Activated naive CD8-positive, alpha-beta T cell treated with anti-CD3 and anti-CD28 coated beads, Interleukin-2, amount 50 U/mL, for 24 hours (primary cell): ENCODE measurements around the gene MMP19.
"Not testable (repeated sequence)": the region's sequence is repeated elsewhere in the genome, so short reads cannot be mapped to it uniquely, and the experiment has no call there.

ENCODE experiments used
- ATAC-seq: fragments of 150-1000 bp; cut with Tn5 transposase; one replicate; pipeline ENCODE4 v1.10.0; 2021
- DNase-seq: peaks from one replicate; pipeline ENCODE4 v3.0.0; 2021
- H3K27ac Mint-ChIP-seq: one replicate; pipeline ENCODE4 v1.8.0; 2021; ENCODE audit warnings: mild to moderate bottlenecking, mixed read lengths
- H3K27me3 Mint-ChIP-seq: one replicate; pipeline ENCODE4 v1.8.0; 2021; ENCODE audit warnings: mixed read lengths
- H3K36me3 Mint-ChIP-seq: one replicate; pipeline ENCODE4 v1.8.0; 2021; ENCODE audit warnings: low read depth, mixed read lengths
- H3K4me1 Mint-ChIP-seq: one replicate; pipeline ENCODE4 v1.8.0; 2021; ENCODE audit warnings: mixed read lengths
- H3K4me3 Mint-ChIP-seq: one replicate; pipeline ENCODE4 v1.8.0; 2021; ENCODE audit warnings: mild to moderate bottlenecking, moderate library complexity, mixed read lengths
- H3K9me3 Mint-ChIP-seq: one replicate; pipeline ENCODE4 v1.8.0; 2021; ENCODE audit warnings: mixed read lengths

MMP19 gene

GRCh38 chr12:55850401-55850800 lies 7.7 kb upstream of the MMP19 start:
- H3K4me1 Mint-ChIP-seq: peaks cover 20% of the 10 kb centered on the region

GRCh38 chr12:55849616-55850343 lies 7.0 kb upstream of the MMP19 start:
- no peaks in the 10 kb centered on the region for H3K36me3 Mint-ChIP-seq
- H3K4me3 Mint-ChIP-seq: no peak overlapping the region
- no peak overlapping the region for H3K27ac Mint-ChIP-seq
- H3K4me1 Mint-ChIP-seq: peaks cover 20% of the 10 kb centered on the region
- DNase-seq (no peak), ATAC-seq (no peak)
- H3K27me3 Mint-ChIP-seq: no peaks in the 10 kb centered on the region
- no peaks in the 10 kb centered on the region for H3K9me3 Mint-ChIP-seq

More at GRCh38 chr12:55850401-55850800, 7.7 kb upstream of the MMP19 start:
- Mint-ChIP-seq H3K4me3 (no peak overlapping the region), H3K27me3 (no peaks in the 10 kb centered on the region), H3K9me3 (no peaks in the 10 kb centered on the region), H3K36me3 (no peaks in the 10 kb centered on the region), H3K27ac (no peak overlapping the region)
- no peak for ATAC-seq
- no peak for DNase-seq

- DNase-seq: peak; percentile 45
- Mint-ChIP-seq H3K36me3 (no peaks in the 10 kb centered on the region), H3K4me3 (peak overlapping the region; percentile 34), H3K27ac (peak overlapping the region; percentile 89), H3K9me3 (no peaks in the 10 kb centered on the region), H3K27me3 (no peaks in the 10 kb centered on the region), H3K4me1 (peaks cover 20% of the 10 kb centered on the region)
- ATAC-seq: peak; percentile 75
These were observed 5.0 kb upstream of the MMP19 start for GRCh38 chr12:55847603-55848291.

- Mint-ChIP-seq H3K27ac (peak overlapping the region; percentile 89), H3K27me3 (no peaks in the 10 kb centered on the region), H3K36me3 (no peaks in the 10 kb centered on the region), H3K9me3 (no peaks in the 10 kb centered on the region), H3K4me1 (peaks cover 20% of the 10 kb centered on the region), H3K4me3 (peak overlapping the region; percentile 16)
- ATAC-seq (peak; percentile 86), DNase-seq (peak; percentile 57)
These were observed 4.3 kb upstream of the MMP19 start for GRCh38 chr12:55847033-55847432.

- H3K4me3 Mint-ChIP-seq: no peak overlapping the region
- H3K4me1 Mint-ChIP-seq: peaks cover 20% of the 10 kb centered on the region
- no peak overlapping the region for H3K27ac Mint-ChIP-seq
- DNase-seq (no peak), ATAC-seq (no peak)
- no peaks in the 10 kb centered on the region for H3K27me3 Mint-ChIP-seq
- no peaks in the 10 kb centered on the region for H3K36me3 Mint-ChIP-seq
- H3K9me3 Mint-ChIP-seq: no peaks in the 10 kb centered on the region
These were observed 3.2 kb upstream of the MMP19 start for GRCh38 chr12:55845785-55846496.

- DNase-seq (no peak), ATAC-seq (no peak)
- peaks cover 20% of the 10 kb centered on the region for H3K4me1 Mint-ChIP-seq
These were observed 2.6 kb upstream of the MMP19 start for GRCh38 chr12:55845361-55845760.

GRCh38 chr12:55844961-55845360 lies 2.2 kb upstream of the MMP19 start:
- Mint-ChIP-seq H3K9me3 (no peaks in the 10 kb centered on the region), H3K4me3 (no peak overlapping the region), H3K27ac (no peak overlapping the region), H3K4me1 (peaks cover 20% of the 10 kb centered on the region), H3K27me3 (no peaks in the 10 kb centered on the region), H3K36me3 (no peaks in the 10 kb centered on the region)
- no peak for DNase-seq
- no peak for ATAC-seq

More at GRCh38 chr12:55845361-55845760, 2.6 kb upstream of the MMP19 start:
- H3K9me3 Mint-ChIP-seq: no peaks in the 10 kb centered on the region
- H3K4me3 Mint-ChIP-seq: no peak overlapping the region
- H3K27me3 Mint-ChIP-seq: no peaks in the 10 kb centered on the region
- no peak overlapping the region for H3K27ac Mint-ChIP-seq
- no peaks in the 10 kb centered on the region for H3K36me3 Mint-ChIP-seq

GRCh38 chr12:55843431-55843830 lies 695 bp upstream of the MMP19 start:
- H3K27me3 Mint-ChIP-seq: no peaks in the 10 kb centered on the region
- ATAC-seq (no peak), DNase-seq (no peak)
- H3K4me3 Mint-ChIP-seq: no peak overlapping the region
- H3K9me3 Mint-ChIP-seq: no peaks in the 10 kb centered on the region
- peaks cover 17% of the 10 kb centered on the region for H3K4me1 Mint-ChIP-seq
- no peak overlapping the region for H3K27ac Mint-ChIP-seq
- no peaks in the 10 kb centered on the region for H3K36me3 Mint-ChIP-seq

GRCh38 chr12:55840581-55841351 lies 2.0 kb downstream of the MMP19 start:
- Mint-ChIP-seq H3K9me3 (no peaks in the 10 kb centered on the region), H3K27me3 (no peaks in the 10 kb centered on the region), H3K4me1 (no peaks in the 10 kb centered on the region), H3K27ac (no peak overlapping the region), H3K36me3 (no peaks in the 10 kb centered on the region), H3K4me3 (no peak overlapping the region)
- ATAC-seq: no peak
- no peak for DNase-seq

- ATAC-seq (no peak), DNase-seq (no peak)
These were observed 3.2 kb downstream of the MMP19 start for GRCh38 chr12:55839345-55840140.

GRCh38 chr12:55838361-55838760 lies 4.4 kb downstream of the MMP19 start:
- no peak overlapping the region for H3K27ac Mint-ChIP-seq

More at GRCh38 chr12:55839345-55840140, 3.2 kb downstream of the MMP19 start:
- Mint-ChIP-seq H3K4me1 (no peaks in the 10 kb centered on the region), H3K27me3 (no peaks in the 10 kb centered on the region), H3K27ac (no peak overlapping the region), H3K9me3 (no peaks in the 10 kb centered on the region), H3K36me3 (no peaks in the 10 kb centered on the region), H3K4me3 (no peak overlapping the region)

GRCh38 chr12:55834400-55834799 lies 8.3 kb downstream of the MMP19 start:
- H3K27me3 Mint-ChIP-seq, H3K27ac Mint-ChIP-seq, H3K4me3 Mint-ChIP-seq, DNase-seq, ATAC-seq, H3K36me3 Mint-ChIP-seq, H3K9me3 Mint-ChIP-seq: not testable (repeated sequence)
- H3K4me1 Mint-ChIP-seq: peaks cover 13% of the 10 kb centered on the region

More at GRCh38 chr12:55838361-55838760, 4.4 kb downstream of the MMP19 start:
- no peak for DNase-seq
- no peaks in the 10 kb centered on the region for H3K4me1 Mint-ChIP-seq
- no peak for ATAC-seq
- no peaks in the 10 kb centered on the region for H3K9me3 Mint-ChIP-seq
- no peaks in the 10 kb centered on the region for H3K27me3 Mint-ChIP-seq
- H3K36me3 Mint-ChIP-seq: no peaks in the 10 kb centered on the region
- H3K4me3 Mint-ChIP-seq: no peak overlapping the region

- ATAC-seq: no peak
- Mint-ChIP-seq H3K36me3 (peaks cover 3% of the 10 kb centered on the region), H3K9me3 (no peaks in the 10 kb centered on the region), H3K4me3 (no peak overlapping the region), H3K4me1 (peaks cover 20% of the 10 kb centered on the region), H3K27me3 (no peaks in the 10 kb centered on the region), H3K27ac (no peak overlapping the region)
- DNase-seq: no peak
These were observed 9.7 kb downstream of the MMP19 start for GRCh38 chr12:55833056-55833455.

- ATAC-seq (no peak), DNase-seq (no peak)
- Mint-ChIP-seq H3K27ac (no peak overlapping the region), H3K9me3 (no peaks in the 10 kb centered on the region), H3K36me3 (peaks cover 11% of the 10 kb centered on the region), H3K4me1 (peaks cover 33% of the 10 kb centered on the region), H3K4me3 (peak overlapping the region; percentile 99), H3K27me3 (no peaks in the 10 kb centered on the region)
These were observed 11.3 kb downstream of the MMP19 start for GRCh38 chr12:55831447-55831815.
